Smooth muscle cell (in vitro differentiated cells): ENCODE results near the gene EFEMP2. TPM values are rescaled to one million over a fixed set of nuclear protein-coding genes. Genes with fewer than 3 reads are reported as not detected.

ENCODE experiments used
- DNase-seq: peaks from one replicate; lab custom pipeline; 2025; ENCODE audit not compliant: unreplicated experiment; lab: John Stamatoyannopoulos, UW
- H2AFZ ChIP-seq: fragments of 200-600 bp; sonication (generic); 2 replicates; pipeline ENCODE4 v1.6.0; 2016; ENCODE audit warnings: antibody characterized with exemption, low read depth, mild to moderate bottlenecking
- H3F3A ChIP-seq: fragments of 200-600 bp; sonication (generic); 2 replicates; pipeline ENCODE4 v1.6.0; 2017; ENCODE audit warnings: antibody characterized with exemption, low read depth
- H3K27ac ChIP-seq: fragments of 200-600 bp; sonication (generic); 2 replicates; pipeline ENCODE4 v1.5.1; 2016; ENCODE audit warnings: low read depth, mild to moderate bottlenecking
- H3K27me3 ChIP-seq: fragments of 200-600 bp; sonication (generic); 2 replicates; pipeline ENCODE4 v1.6.1; 2016; ENCODE audit warnings: low read depth, mild to moderate bottlenecking
- H3K36me3 ChIP-seq: fragments of 200-600 bp; sonication (generic); 2 replicates; pipeline ENCODE4 v1.5.1; 2016; ENCODE audit warnings: low read depth
- H3K4me1 ChIP-seq: fragments of 200-600 bp; sonication (generic); 2 replicates; pipeline ENCODE4 v1.5.1; 2016; ENCODE audit warnings: low read depth
- H3K4me2 ChIP-seq: fragments of 200-600 bp; sonication (generic); 2 replicates; pipeline ENCODE4 v1.6.0; 2016; ENCODE audit warnings: mild to moderate bottlenecking
- H3K4me3 ChIP-seq: fragments of 200-600 bp; sonication (generic); 2 replicates; pipeline ENCODE4 v1.5.1; 2016; ENCODE audit warnings: mild to moderate bottlenecking
- H3K79me2 ChIP-seq: fragments of 200-600 bp; sonication (generic); 2 replicates; pipeline ENCODE4 v1.6.0; 2016; ENCODE audit warnings: low read depth, mild to moderate bottlenecking
- H3K9ac ChIP-seq: fragments of 200-600 bp; sonication (generic); 2 replicates; pipeline ENCODE4 v1.6.0; 2016; ENCODE audit warnings: low read depth
- H3K9me3 ChIP-seq: fragments of 200-600 bp; sonication (generic); replicated peaks from 2 replicates; pipeline ENCODE4 v1.5.1; 2016; ENCODE audit warnings: low read depth
- H4K20me1 ChIP-seq: fragments of 200-600 bp; sonication (generic); 2 replicates; pipeline ENCODE4 v1.6.0; 2016; ENCODE audit warnings: low read depth
- CTCF ChIP-seq: fragments of 200-600 bp; sonication (generic); IDR thresholded peaks from 2 replicates; pipeline ENCODE4 v1.5.1; 2017; ENCODE audit warnings: borderline replicate concordance, mild to moderate bottlenecking, antibody characterized with exemption; ENCODE audit not compliant: insufficient read depth, poor library complexity, severe bottlenecking
- WGBS: methylation state at CpG from one replicate; pipeline ENCODE4 v1.1.7; 2016; ENCODE audit warnings: low lambda C conversion rate; 5-methylcytosine and 5-hydroxymethylcytosine counted together
- polyA plus RNA-seq: library from polyadenylated mRNA; unstranded; fragments of >200 nt; fragmentation: Nextera tagmentation; extraction: Ambion mirVana; gene quantifications from 2 replicates; pipeline ENCODE4 v1.2.1, GENCODE V29; 2016
- total RNA-seq: library from RNA; depleted of rRNA; stranded (reverse); fragments of >200 nt; gene quantifications from 2 replicates; pipeline ENCODE4 v1.2.3, GENCODE V29; 2014

Gene EFEMP2
- total and polyA plus RNA-seq, 2 experiments from 2014 or later = 99.7 to 362 TPM

DNA sequence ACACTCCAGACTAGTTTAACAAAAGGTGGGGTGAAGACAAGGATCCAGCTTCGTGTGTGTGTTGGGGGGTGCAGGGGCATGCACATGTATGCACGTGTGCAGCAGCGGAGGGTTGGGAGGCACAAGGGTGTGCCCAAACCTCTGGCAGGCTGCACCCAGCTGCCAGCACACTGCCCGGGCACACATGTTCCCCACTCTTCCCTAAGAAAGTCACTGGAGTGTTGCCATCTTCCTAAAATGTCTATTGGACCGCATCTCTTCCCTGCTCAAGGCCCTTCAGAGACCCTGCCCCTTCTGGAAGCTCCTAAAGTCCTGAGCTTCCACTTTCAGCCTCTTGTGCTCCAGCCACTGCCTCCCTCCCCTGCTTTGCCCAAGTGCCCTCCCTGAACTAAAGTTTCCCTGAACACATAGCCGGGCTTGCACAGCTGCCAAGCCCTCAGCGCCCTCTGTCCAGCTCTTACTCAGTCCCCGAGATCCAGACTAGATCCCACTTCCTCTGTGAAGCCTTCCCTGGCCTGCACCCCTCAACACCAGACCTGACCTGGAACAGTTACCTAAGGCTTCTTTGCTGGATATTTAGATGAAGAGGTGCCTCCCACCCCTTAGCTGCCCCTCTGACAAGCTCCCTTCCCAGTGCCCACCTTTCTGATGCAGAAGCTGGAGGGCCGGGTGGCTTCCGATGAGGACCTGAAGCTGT lies 20.6 kb downstream of the EFEMP2 start:
- H3K4me2 ChIP-seq = no peak overlapping the region
- H3K79me2 ChIP-seq = peaks cover 42% of the 10 kb centered on the region
- peaks cover 64% of the 10 kb centered on the region for H4K20me1 ChIP-seq
- H3F3A ChIP-seq = peaks cover 30% of the 10 kb centered on the region
- no peaks in the 10 kb centered on the region for H3K27me3 ChIP-seq
- H3K27ac ChIP-seq = no peak overlapping the region
- DNase-seq = no peak
- peaks cover 10% of the 10 kb centered on the region for H3K36me3 ChIP-seq
- H3K4me1 ChIP-seq = peaks cover 8% of the 10 kb centered on the region
- no peak overlapping the region for H2AFZ ChIP-seq
- H3K4me3 ChIP-seq = no peak overlapping the region
- H3K9me3 ChIP-seq = no peaks in the 10 kb centered on the region
- 94% methylated on average over 10 of the region's 10 CpGs for WGBS
- no peak for TF ChIP-seq CTCF
- H3K9ac ChIP-seq = no peak overlapping the region

DNA sequence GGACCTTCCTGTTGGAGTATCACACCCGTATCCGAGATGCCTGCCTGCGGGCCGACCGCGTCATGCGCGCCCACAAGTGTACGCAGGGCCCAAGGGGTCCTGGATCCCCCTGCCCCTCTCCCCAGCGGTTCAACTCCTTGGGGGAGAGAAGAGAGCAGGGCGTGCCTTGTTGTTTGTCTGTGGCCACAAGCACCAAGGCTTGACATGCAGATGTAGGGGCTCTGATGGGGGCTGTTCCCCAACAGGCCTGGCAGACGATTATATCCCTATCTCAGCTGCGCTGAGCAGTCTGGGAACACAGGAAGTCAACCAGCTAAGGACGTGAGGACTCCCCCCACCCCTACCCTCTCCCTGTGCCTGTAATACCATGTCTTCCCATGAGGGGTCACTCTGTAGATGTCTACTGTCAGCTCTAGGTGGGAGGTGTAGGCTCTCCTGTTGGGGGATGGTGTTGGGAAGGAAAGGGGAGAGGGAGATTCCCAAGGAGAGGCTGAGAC lies 21.5 kb downstream of the EFEMP2 start:
- Histone ChIP-seq H3K4me1 (peaks cover 5% of the 10 kb centered on the region), H3K36me3 (peaks cover 10% of the 10 kb centered on the region), H3K9ac (no peak overlapping the region), H3K79me2 (peaks cover 34% of the 10 kb centered on the region), H3K27ac (no peak overlapping the region), H3K4me3 (no peak overlapping the region), H3K4me2 (no peak overlapping the region), H2AFZ (no peak overlapping the region), H3K27me3 (no peaks in the 10 kb centered on the region), H3F3A (peaks cover 29% of the 10 kb centered on the region), H4K20me1 (peaks cover 56% of the 10 kb centered on the region), H3K9me3 (no peaks in the 10 kb centered on the region)
- peak; percentile 51 for TF ChIP-seq CTCF
- WGBS = 93% methylated on average over 14 of the region's 14 CpGs
- DNase-seq = no peak

DNA sequence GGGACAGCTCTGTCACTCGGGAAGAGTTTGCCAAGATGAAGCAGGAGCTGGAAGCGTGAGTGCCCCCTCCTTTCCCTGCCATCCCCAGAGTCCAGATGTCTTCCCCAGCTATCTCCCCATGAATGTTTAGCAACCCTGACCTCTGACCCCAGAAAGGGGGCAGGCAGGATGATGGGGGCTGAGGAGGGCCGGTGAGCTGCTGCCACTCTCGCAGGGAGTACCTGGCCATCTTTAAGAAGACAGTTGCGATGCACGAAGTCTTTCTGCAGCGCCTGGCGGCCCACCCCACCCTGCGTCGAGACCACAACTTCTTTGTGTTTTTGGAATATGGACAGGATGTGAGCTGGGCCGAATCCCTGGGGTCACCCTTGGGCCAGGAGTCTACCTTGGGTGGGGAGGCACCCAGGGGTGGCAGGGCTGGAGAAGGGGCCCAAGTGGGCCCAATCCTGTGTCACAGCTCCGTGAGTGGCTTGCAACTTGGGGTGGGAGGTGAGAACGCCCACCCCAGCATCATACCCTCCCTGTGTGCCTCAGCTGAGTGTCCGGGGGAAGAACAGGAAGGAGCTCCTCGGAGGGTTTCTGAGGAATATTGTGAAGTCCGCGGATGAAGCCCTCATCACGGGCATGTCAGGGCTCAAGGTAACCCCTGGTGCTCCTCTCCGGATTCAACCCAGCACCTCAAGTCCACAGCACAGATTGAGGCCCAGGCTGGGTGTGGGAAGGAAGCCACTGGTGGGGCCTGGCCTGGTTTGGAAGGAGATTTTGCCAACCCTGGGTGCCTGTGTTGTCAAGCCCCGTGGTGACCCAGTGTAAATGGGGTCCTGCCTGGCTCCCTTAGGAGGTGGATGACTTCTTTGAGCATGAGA lies 22.1 kb downstream of the EFEMP2 start:
- H3K36me3 ChIP-seq = peaks cover 10% of the 10 kb centered on the region
- DNase-seq = no peak

More for the DNA sequence above, 22.1 kb downstream of the EFEMP2 start:
- no peak for TF ChIP-seq CTCF
- no peaks in the 10 kb centered on the region for H3K27me3 ChIP-seq
- no peaks in the 10 kb centered on the region for H3K9me3 ChIP-seq
- no peak overlapping the region for H3K4me2 ChIP-seq
- H3K4me1 ChIP-seq = no peaks in the 10 kb centered on the region
- H3K9ac ChIP-seq = no peak overlapping the region
- peaks cover 49% of the 10 kb centered on the region for H4K20me1 ChIP-seq
- WGBS = 95% methylated on average over 20 of the region's 20 CpGs
- H3F3A ChIP-seq = peaks cover 29% of the 10 kb centered on the region
- no peak overlapping the region for H2AFZ ChIP-seq
- H3K79me2 ChIP-seq = peaks cover 27% of the 10 kb centered on the region
- H3K4me3 ChIP-seq = no peak overlapping the region
- H3K27ac ChIP-seq = no peak overlapping the region
